Neural cell (in vitro differentiated cells): ENCODE data around the gene RPL7L1. TPM values are rescaled to one million over a fixed set of nuclear protein-coding genes. Genes with fewer than 3 reads are reported as not detected.

Source experiments
- H2AFZ ChIP-seq: fragments of 200-600, 300-800 bp; sonication (generic), shearing (Covaris generic); 2 replicates; pipeline ENCODE4 v1.6.0; 2014; ENCODE audit warnings: low read depth, mild to moderate bottlenecking, antibody characterized with exemption, low read length, moderate library complexity
- H3F3A ChIP-seq: fragments of 200-600 bp; shearing (Covaris generic); 2 replicates; pipeline ENCODE4 v1.6.1; 2016; ENCODE audit warnings: mild to moderate bottlenecking, moderate library complexity, mixed read lengths, antibody characterized with exemption, low read length; ENCODE audit not compliant: insufficient read depth, poor library complexity, severe bottlenecking
- H3K27ac ChIP-seq: fragments of 200-600, 300-800 bp; sonication (generic), shearing (Covaris generic); 2 replicates; pipeline ENCODE4 v1.5.1; 2014; ENCODE audit warnings: mild to moderate bottlenecking, low read length, moderate library complexity
- H3K27me3 ChIP-seq: fragments of 300-800, 200-600 bp; sonication (generic), shearing (Covaris generic); 2 replicates; pipeline ENCODE4 v1.6.0; 2014; ENCODE audit warnings: mild to moderate bottlenecking, low read depth, low read length, moderate library complexity; ENCODE audit not compliant: insufficient read depth
- H3K36me3 ChIP-seq: fragments of 300-800, 200-600 bp; sonication (generic), shearing (Covaris generic); 2 replicates; pipeline ENCODE4 v1.5.1; 2014; ENCODE audit warnings: mild to moderate bottlenecking, antibody characterized with exemption, low read length, moderate library complexity; ENCODE audit not compliant: insufficient read depth
- H3K4me2 ChIP-seq: fragments of 300-800, 200-600 bp; sonication (generic), shearing (Covaris generic); 2 replicates; pipeline ENCODE4 v1.6.0; 2014; ENCODE audit warnings: mild to moderate bottlenecking, low read length
- H3K4me3 ChIP-seq: fragments of 300-800, 200-600 bp; sonication (generic), shearing (Covaris generic); 2 replicates; pipeline ENCODE4 v1.5.1; 2014; ENCODE audit warnings: mild to moderate bottlenecking, low read length, moderate library complexity
- H3K79me2 ChIP-seq: fragments of 200-600 bp; shearing (Covaris generic); replicated peaks from 2 replicates; pipeline ENCODE4 v1.6.0; 2014; ENCODE audit warnings: mild to moderate bottlenecking, low read length, moderate library complexity; ENCODE audit not compliant: insufficient read depth
- H3K9ac ChIP-seq: fragments of 300-800, 200-600 bp; sonication (generic), shearing (Covaris generic); 2 replicates; pipeline ENCODE4 v1.6.1; 2016; ENCODE audit warnings: mild to moderate bottlenecking, low read length, mixed read lengths
- H3K9me2 ChIP-seq: fragments of 200-600 bp; shearing (Covaris generic); 2 replicates; pipeline ENCODE4 v1.6.1; 2016; ENCODE audit warnings: mild to moderate bottlenecking, low read length, mixed read lengths; ENCODE audit not compliant: insufficient read depth
- H3K9me3 ChIP-seq: fragments of 200-600, 300-800 bp; sonication (generic), shearing (Covaris generic); 2 replicates; pipeline ENCODE4 v1.6.1; 2016; ENCODE audit warnings: mild to moderate bottlenecking, mixed run types, low read length, moderate library complexity, mixed read lengths
- H4K20me1 ChIP-seq: fragments of 200-600 bp; shearing (Covaris generic); 2 replicates; pipeline ENCODE4 v1.6.1; 2016; ENCODE audit warnings: mild to moderate bottlenecking, mixed run types; ENCODE audit not compliant: insufficient read depth
- CTCF ChIP-seq: fragments of 450-650 bp; IDR thresholded peaks from 2 replicates; pipeline ENCODE4 v1.5.1; 2014; ENCODE audit warnings: antibody characterized with exemption, mild to moderate bottlenecking, moderate library complexity; ENCODE audit not compliant: poor library complexity, severe bottlenecking
- EP300 ChIP-seq: fragments of 450-650 bp; conservative IDR thresholded peaks from 2 replicates; pipeline ENCODE4 v1.6.1; 2014; ENCODE audit warnings: antibody characterized with exemption, mild to moderate bottlenecking, moderate library complexity; ENCODE audit not compliant: poor library complexity, severe bottlenecking
- EZH2 ChIP-seq: fragments of 200-600, 300-800 bp; shearing (Covaris generic), sonication (generic); IDR thresholded peaks from 2 replicates; pipeline ENCODE4 v1.6.1; 2014; ENCODE audit warnings: antibody characterized with exemption, low read length, borderline replicate concordance, mild to moderate bottlenecking; ENCODE audit not compliant: insufficient read depth, poor library complexity, severe bottlenecking
- MXI1 ChIP-seq: fragments of 450-650 bp; conservative IDR thresholded peaks from 2 replicates; pipeline ENCODE4 v1.6.1; 2014; ENCODE audit warnings: antibody characterized with exemption, mild to moderate bottlenecking; ENCODE audit not compliant: poor library complexity, severe bottlenecking
- POLR2AphosphoS5 ChIP-seq: IDR thresholded peaks from 2 replicates; pipeline ENCODE4 v1.6.1; 2012
- RAD21 ChIP-seq: fragments of 450-650 bp; conservative IDR thresholded peaks from 2 replicates; pipeline ENCODE4 v1.6.1; 2014; ENCODE audit warnings: antibody characterized with exemption, mild to moderate bottlenecking, moderate library complexity
- REST ChIP-seq: IDR thresholded peaks from 2 replicates; pipeline ENCODE4 v1.6.1; 2012; ENCODE audit warnings: borderline replicate concordance
- SMC3 ChIP-seq: fragments of 450-650 bp; conservative IDR thresholded peaks from 2 replicates; pipeline ENCODE4 v1.6.1; 2014; ENCODE audit warnings: antibody characterized with exemption, mild to moderate bottlenecking, moderate library complexity; ENCODE audit not compliant: poor library complexity
- TAF1 ChIP-seq: IDR thresholded peaks from 2 replicates; pipeline ENCODE4 v1.6.1; 2012; ENCODE audit warnings: low read depth
- polyA plus RNA-seq: library from polyadenylated mRNA; depleted of rRNA; stranded (reverse); fragments of >200 nt; gene quantifications from 2 replicates; pipeline ENCODE4 v1.2.3, GENCODE V29; 2014

RPL7L1 gene
- polyA plus RNA-seq, 1 donor from 2014 or later, result 88.5 TPM

DNA sequence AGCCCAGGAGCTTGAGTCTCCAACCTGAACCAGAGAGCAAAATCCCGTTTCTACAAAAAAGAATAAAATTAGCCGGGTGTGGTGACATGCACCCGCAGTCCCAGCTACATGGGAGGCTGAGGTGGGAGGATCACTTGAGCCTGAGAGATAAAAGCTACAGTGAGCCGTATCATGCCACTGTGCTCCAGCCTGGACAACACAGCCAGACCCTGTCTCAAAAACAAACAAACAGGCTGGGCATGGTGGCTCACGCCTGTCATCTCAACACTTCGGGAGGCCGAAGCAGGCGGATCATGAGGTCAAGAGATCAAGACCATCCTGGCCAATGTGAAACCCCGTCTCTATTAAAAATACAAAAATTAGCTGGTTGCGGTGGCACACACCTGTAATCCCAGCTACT is 25.1 kb downstream of the RPL7L1 start:
- Histone ChIP-seq H3K9me3 (no peaks in the 10 kb centered on the region), H3K27ac (no peak overlapping the region), H3K4me3 (no peak overlapping the region), H3K9ac (no peak overlapping the region), H3K4me2 (no peak overlapping the region), H4K20me1 (no peaks in the 10 kb centered on the region), H3K9me2 (no peaks in the 10 kb centered on the region), H3K79me2 (no peaks in the 10 kb centered on the region), H3K27me3 (no peaks in the 10 kb centered on the region), H3F3A (no peaks in the 10 kb centered on the region), H2AFZ (no peak overlapping the region), H3K36me3 (no peaks in the 10 kb centered on the region)
- no peak for TF ChIP-seq POLR2AphosphoS5
- no peak for TF ChIP-seq EZH2
- TF ChIP-seq RAD21, result no peak
- TF ChIP-seq CTCF, result no peak
- no peak for TF ChIP-seq REST
- TF ChIP-seq SMC3, result no peak
- no peak for TF ChIP-seq TAF1
- no peak for TF ChIP-seq MXI1
- no peak for TF ChIP-seq EP300

DNA sequence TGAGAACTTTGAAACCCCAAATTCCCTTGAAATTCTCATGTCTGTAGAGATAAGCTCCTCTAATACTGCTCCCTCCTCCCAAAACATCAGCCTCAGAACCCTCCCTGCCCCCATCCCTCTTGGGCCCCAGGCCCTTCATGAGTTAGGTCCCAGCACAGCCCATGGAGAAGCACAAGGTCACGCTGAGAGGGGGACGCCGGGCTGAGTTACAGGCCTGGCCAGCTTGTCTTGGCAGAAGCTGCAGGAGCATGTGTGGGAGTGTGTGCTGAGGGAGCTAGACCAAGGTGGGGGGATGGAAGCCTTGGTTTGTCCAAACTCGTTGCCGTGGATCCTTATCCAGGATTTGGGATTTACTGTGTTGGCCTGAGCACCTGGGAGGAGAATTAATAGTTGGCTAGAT is 27.9 kb downstream of the RPL7L1 start:
- Histone ChIP-seq H3K79me2 (no peaks in the 10 kb centered on the region), H3F3A (no peaks in the 10 kb centered on the region), H3K27me3 (no peaks in the 10 kb centered on the region), H3K36me3 (no peaks in the 10 kb centered on the region), H3K27ac (no peak overlapping the region), H2AFZ (no peak overlapping the region), H3K4me2 (no peak overlapping the region), H3K9me3 (no peaks in the 10 kb centered on the region), H3K9me2 (no peaks in the 10 kb centered on the region), H4K20me1 (no peaks in the 10 kb centered on the region), H3K4me3 (no peak overlapping the region), H3K9ac (no peak overlapping the region)
- TF ChIP-seq REST (no peak), TAF1 (no peak), POLR2AphosphoS5 (no peak), EZH2 (no peak), CTCF (no peak), EP300 (no peak)
